HG02870 (cell line): ENCODE measurements around the gene FHOD3.

ENCODE experiments used
- ATAC-seq: cut with Tn5 transposase; IDR thresholded peaks from one replicate; pipeline ENCODE4 v1.9.1; 2021; ENCODE audit warnings: mild to moderate bottlenecking, moderate library complexity; ENCODE audit not compliant: unreplicated experiment

FHOD3 gene

GRCh38 chr18:36465276-36465675, 167.8 kb downstream of the FHOD3 start:
- ATAC-seq, result no peak

GRCh38 chr18:36465970-36466369, 168.5 kb downstream of the FHOD3 start:
- no peak for ATAC-seq

- no peak for ATAC-seq
Observed at GRCh38 chr18:36467614-36468013, 170.1 kb downstream of the FHOD3 start.

- no peak for ATAC-seq
Observed at GRCh38 chr18:36468161-36468560, 170.6 kb downstream of the FHOD3 start.

GRCh38 chr18:36469461-36469860, 171.9 kb downstream of the FHOD3 start:
- no peak for ATAC-seq

- ATAC-seq, result no peak
Observed at GRCh38 chr18:36470896-36471295, 173.4 kb downstream of the FHOD3 start.

GRCh38 chr18:36471393-36471792, 173.9 kb downstream of the FHOD3 start:
- ATAC-seq, result no peak

- ATAC-seq, result no peak
Observed at GRCh38 chr18:36476433-36476832, 178.9 kb downstream of the FHOD3 start.

GRCh38 chr18:36477776-36478175, 180.3 kb downstream of the FHOD3 start:
- ATAC-seq, result no peak

- ATAC-seq, result no peak
Observed at GRCh38 chr18:36481201-36481657, 183.7 kb downstream of the FHOD3 start.

GRCh38 chr18:36481935-36482334, 184.4 kb downstream of the FHOD3 start:
- no peak for ATAC-seq

GRCh38 chr18:36484591-36484990, 187.1 kb downstream of the FHOD3 start:
- no peak for ATAC-seq

- no peak for ATAC-seq
Observed at GRCh38 chr18:36485772-36486171, 188.3 kb downstream of the FHOD3 start.

GRCh38 chr18:36488131-36488530, 190.6 kb downstream of the FHOD3 start:
- ATAC-seq, result no peak

- ATAC-seq, result no peak
Observed at GRCh38 chr18:36490897-36491296, 193.4 kb downstream of the FHOD3 start.

- no peak for ATAC-seq
Observed at GRCh38 chr18:36492604-36493329, 195.3 kb downstream of the FHOD3 start.

GRCh38 chr18:36493349-36494159, 196.0 kb downstream of the FHOD3 start:
- ATAC-seq, result no peak

- no peak for ATAC-seq
Observed at GRCh38 chr18:36494160-36494437, 196.6 kb downstream of the FHOD3 start.

GRCh38 chr18:36496022-36496421, 198.5 kb downstream of the FHOD3 start:
- peak; percentile 35 for ATAC-seq

GRCh38 chr18:36499938-36500337, 202.4 kb downstream of the FHOD3 start:
- peak; percentile 65 for ATAC-seq

- ATAC-seq, result no peak
Observed at GRCh38 chr18:36501100-36501499, 203.6 kb downstream of the FHOD3 start.

GRCh38 chr18:36503477-36503876, 206.0 kb downstream of the FHOD3 start:
- no peak for ATAC-seq
